ENCODE measurements around the gene PTPN11. TPM values are rescaled to one million over a fixed set of nuclear protein-coding genes. Genes with fewer than 3 reads are reported as not detected.

PTPN11 gene
- total and polyA plus RNA-seq, 2 of the 13 experiments (the other 11 are each of a cell fraction or from before 2014, with no cell fraction given): 30.0 to 63.5 TPM

DNA sequence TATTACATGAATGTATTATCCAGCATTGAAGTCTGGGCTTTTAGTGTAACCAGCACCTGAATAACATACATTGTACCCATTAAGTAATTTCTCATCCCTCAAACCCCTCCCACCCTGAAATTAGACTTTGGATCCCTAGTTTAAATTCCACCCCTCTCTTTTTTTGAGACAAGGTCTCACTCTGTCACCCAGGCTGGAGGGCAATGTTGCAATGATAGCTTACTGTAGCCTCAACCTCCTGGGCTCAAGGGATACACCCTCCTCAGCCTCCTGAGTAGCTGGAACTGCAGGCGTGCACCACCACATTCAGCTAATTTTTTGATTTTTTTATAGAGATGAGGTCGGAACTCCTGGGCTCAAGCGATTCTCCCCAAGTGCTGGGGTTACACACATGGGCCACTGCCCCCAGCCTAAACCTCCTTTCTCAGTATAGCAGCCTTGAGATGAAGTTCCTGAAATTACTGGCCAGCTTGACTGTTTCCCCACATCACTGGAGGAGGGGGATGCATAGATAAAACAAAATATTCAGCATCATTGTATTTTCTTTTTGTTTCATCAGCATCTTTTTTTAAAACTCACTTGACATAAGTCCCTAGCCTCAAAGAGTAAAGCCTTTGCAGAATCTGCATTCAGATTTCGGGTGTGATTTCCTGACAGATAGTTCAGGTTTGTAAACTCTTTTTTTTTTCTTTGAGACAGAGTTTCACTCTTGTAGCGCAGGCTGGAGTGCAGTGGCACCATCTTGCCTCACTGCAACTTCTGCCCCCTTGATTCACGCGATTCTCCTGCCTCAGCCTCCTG is 7.0 kb downstream of the PTPN11 start (continued):
- TF ChIP-seq ZXDC (CRISPR knock-in tag; IDR thresholded peaks at IDR 0.05) (no peak), HNF4G (IDR thresholded peaks at IDR 0.05; ENCODE audit: borderline replicate concordance, low read depth, low read length) (peak; percentile 38; the same call in 1 of the 2 replicates), HNF4G (CRISPR knock-in tag; IDR thresholded peaks at IDR 0.05; ENCODE audit: borderline replicate concordance, low read depth) (no peak), ZNF460 (CRISPR knock-in tag; IDR thresholded peaks at IDR 0.05; ENCODE audit: borderline replicate concordance) (peak; percentile 84), ZNF484 (CRISPR knock-in tag; IDR thresholded peaks at IDR 0.05; ENCODE audit: borderline replicate concordance, low read depth) (no peak), MAFK (conservative IDR thresholded peaks at IDR 0.05 in 1 of 2, IDR thresholded peaks at IDR 0.05 in 1 of 2; ENCODE audit: low read length in 2 of 2) (peak in 1 of 2 experiments; percentile 46; a peak in 1 of 4 replicates)
- TF ChIP-seq, protein P1, sequence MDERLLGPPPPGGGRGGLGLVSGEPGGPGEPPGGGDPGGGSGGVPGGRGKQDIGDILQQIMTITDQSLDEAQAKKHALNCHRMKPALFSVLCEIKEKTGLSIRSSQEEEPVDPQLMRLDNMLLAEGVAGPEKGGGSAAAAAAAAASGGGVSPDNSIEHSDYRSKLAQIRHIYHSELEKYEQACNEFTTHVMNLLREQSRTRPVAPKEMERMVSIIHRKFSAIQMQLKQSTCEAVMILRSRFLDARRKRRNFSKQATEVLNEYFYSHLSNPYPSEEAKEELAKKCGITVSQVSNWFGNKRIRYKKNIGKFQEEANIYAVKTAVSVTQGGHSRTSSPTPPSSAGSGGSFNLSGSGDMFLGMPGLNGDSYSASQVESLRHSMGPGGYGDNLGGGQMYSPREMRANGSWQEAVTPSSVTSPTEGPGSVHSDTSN (CRISPR knock-in tag; IDR thresholded peaks at IDR 0.05): no peak

GRCh38 chr12:112427760-112428159 is 9.0 kb downstream of the PTPN11 start:
- ChIA-PET POLR2A (no interaction called here), CTCF (ENCODE audit: low intra/inter-chr PET ratio, low total read pairs) (no interaction called here)
- TF ChIP-seq ZNF547 (CRISPR knock-in tag; IDR thresholded peaks at IDR 0.05) (no peak), ZNF772 (CRISPR knock-in tag; IDR thresholded peaks at IDR 0.05) (no peak), ZNF121 (CRISPR knock-in tag; IDR thresholded peaks at IDR 0.05) (peak; percentile 68; the same call in 1 of the 2 replicates), HOXA9 (CRISPR knock-in tag; IDR thresholded peaks at IDR 0.05; ENCODE audit: borderline replicate concordance) (no peak), RBAK (CRISPR knock-in tag; IDR thresholded peaks at IDR 0.05) (no peak)
- Histone ChIP-seq H3K9ac (ENCODE audit: insufficient read depth, low read depth, low read length) (no peak overlapping the region), H2AFZ (ENCODE audit: low read length) (no peak overlapping the region), H3K36me3 (replicated peaks in 1 of 2; ENCODE audit: control insufficient read depth in 1 of 2, insufficient read depth in 2 of 2, low read length in 2 of 2) (peaks cover 0 to 14% of the 10 kb centered on the region in 2 experiments; a peak in 3 of 5 replicates), H3K4me3 (replicated peaks in 1 of 3; ENCODE audit: insufficient read depth in 1 of 3, low read depth in 2 of 3, low read length in 3 of 3) (no peak overlapping the region), H3K9me3 (ENCODE audit: low read length) (no peaks in the 10 kb centered on the region), H4K20me1 (ENCODE audit: insufficient read depth, low read length) (peaks cover 8% of the 10 kb centered on the region; the same call in 1 of the 2 replicates), H3K4me2 (ENCODE audit: low read depth, low read length) (no peak overlapping the region), H3K27ac (ENCODE audit: extremely low read length, insufficient read depth, low read length) (no peak overlapping the region), H3K27me3 (ENCODE audit: control insufficient read depth in 1 of 2, insufficient read depth in 2 of 2, low read length in 2 of 2) (no peaks in the 10 kb centered on the region), H3K79me2 (ENCODE audit: insufficient read depth, low read length) (peaks cover 59% of the 10 kb centered on the region), H3K4me1 (ENCODE audit: insufficient read depth, low read length) (peaks cover 27% of the 10 kb centered on the region)
- WGBS (ENCODE audit: low lambda C conversion rate): 93% methylated on average over 2 of the region's 2 CpGs
- intact Hi-C loops (cut with micrococcal nuclease; ENCODE audit: unreplicated experiment): no loop called here
- in situ Hi-C loops (cut with HindIII; ENCODE audit: extremely low pct_ligation_motif_present, low pct_unique_long_range_greater_than_20kb): no loop called here
- no TSS peak for BruUV-seq (replicated peaks)
- ATAC-seq (no peak), FAIRE-seq (no peak), DNase-seq (ENCODE audit: low spot score) (no peak)
